CD14-positive monocyte (primary cell): ENCODE measurements around the gene PARVB. TPM values are rescaled to one million over a fixed set of nuclear protein-coding genes. Genes with fewer than 3 reads are reported as not detected.

Experiments used
- DNase-seq, 3 donors: peaks; one replicate each; pipeline ENCODE4 v3.0.0-alpha.2; 2011 to 2022
- H2AFZ ChIP-seq: 2 replicates; pipeline ENCODE4 v1.6.0; 2012; ENCODE audit warnings: mild to moderate bottlenecking, low read depth, low read length, inconsistent platforms; ENCODE audit not compliant: insufficient read depth, poor library complexity, severe bottlenecking
- H3K27ac ChIP-seq, 2 donors: 1 replicate in 1 of 2; 2 replicates in 1 of 2; pipeline ENCODE4 v1.5.1; 2012 to 2013; ENCODE audit warnings: low read length in 2 of 2, control low read depth in 1 of 2, inconsistent platforms in 1 of 2, low read depth in 1 of 2, mild to moderate bottlenecking in 1 of 2
- H3K27me3 ChIP-seq, 2 donors: one replicate each; pipeline versions ENCODE4 v1.6.0 to v1.6.1; 2011 to 2013; ENCODE audit warnings: low read length in 2 of 2; ENCODE audit not compliant: control insufficient read depth in 2 of 2, insufficient read depth in 2 of 2
- H3K36me3 ChIP-seq, 2 donors: replicated peaks in 1 of 2; 1 replicate in 1 of 2; 2 replicates in 1 of 2; pipeline versions ENCODE4 v1.5.1 to v1.6.1; 2012 to 2013; ENCODE audit warnings: low read length in 2 of 2, control low read depth in 1 of 2, inconsistent platforms in 1 of 2, mild to moderate bottlenecking in 1 of 2; ENCODE audit not compliant: insufficient read depth in 2 of 2, control insufficient read depth in 1 of 2
- H3K4me1 ChIP-seq, 2 donors: 1 replicate in 1 of 2; 2 replicates in 1 of 2; pipeline versions ENCODE4 v1.5.1 to v1.6.1; 2012 to 2013; ENCODE audit warnings: low read length in 2 of 2, control low read depth in 1 of 2, inconsistent platforms in 1 of 2, mild to moderate bottlenecking in 1 of 2, moderate library complexity in 1 of 2; ENCODE audit not compliant: insufficient read depth in 2 of 2, control insufficient read depth in 1 of 2
- H3K4me2 ChIP-seq: replicated peaks from 2 replicates; pipeline ENCODE3; 2012; ENCODE audit warnings: low read length, moderate library complexity, mild to moderate bottlenecking; ENCODE audit not compliant: poor library complexity, severe bottlenecking; ENCODE audit errors: extremely low read depth
- H3K4me3 ChIP-seq, 3 experiments: fragments of 200-600 bp in 1 of 3; sonication (generic) in 1 of 3; replicated peaks in 1 of 3; 1 replicate in 2 of 3; 2 replicates in 1 of 3; pipeline ENCODE4 v1.5.1; 2011 to 2013; ENCODE audit warnings: low read length in 3 of 3, mild to moderate bottlenecking in 3 of 3, control low read depth in 2 of 3, low read depth in 2 of 3, inconsistent platforms in 1 of 3, moderate library complexity in 1 of 3
- H3K79me2 ChIP-seq: 2 replicates; pipeline ENCODE4 v1.6.0; 2012; ENCODE audit warnings: mild to moderate bottlenecking, control low read depth, inconsistent platforms, low read length, moderate library complexity; ENCODE audit not compliant: insufficient read depth
- H3K9ac ChIP-seq: 2 replicates; pipeline ENCODE4 v1.6.0; 2017; ENCODE audit warnings: low read length, mild to moderate bottlenecking; ENCODE audit not compliant: insufficient read depth, poor library complexity, severe bottlenecking
- H3K9me3 ChIP-seq, 2 donors: replicated peaks in 1 of 2; 1 replicate in 1 of 2; 2 replicates in 1 of 2; pipeline versions ENCODE4 v1.5.1 to v1.6.1; 2012 to 2013; ENCODE audit warnings: low read length in 2 of 2, control low read depth in 1 of 2; ENCODE audit not compliant: control insufficient read depth in 1 of 2, insufficient read depth in 1 of 2
- H4K20me1 ChIP-seq: 2 replicates; pipeline ENCODE4 v1.6.0; 2012; ENCODE audit warnings: mild to moderate bottlenecking, low read length, control low read depth, moderate library complexity; ENCODE audit not compliant: insufficient read depth
- H3K27ac Mint-ChIP-seq, 7 donors: one replicate each; pipeline ENCODE4 v1.8.0; 2020; ENCODE audit warnings: mild to moderate bottlenecking in 7 of 7, mixed read lengths in 7 of 7, moderate library complexity in 6 of 7, inconsistent platforms in 2 of 7
- H3K27me3 Mint-ChIP-seq, 3 donors: one replicate each; pipeline ENCODE4 v1.8.0; 2021 to 2022; ENCODE audit warnings: low read depth in 3 of 3, mild to moderate bottlenecking in 3 of 3, mixed read lengths in 3 of 3, moderate library complexity in 3 of 3, inconsistent platforms in 1 of 3
- H3K36me3 Mint-ChIP-seq, 2 donors: one replicate each; pipeline ENCODE4 v1.8.0; 2020; ENCODE audit warnings: mixed read lengths in 2 of 2, inconsistent platforms in 1 of 2, mild to moderate bottlenecking in 1 of 2
- H3K4me1 Mint-ChIP-seq: one replicate; pipeline ENCODE4 v1.8.0; 2020; ENCODE audit warnings: mild to moderate bottlenecking, mixed read lengths
- H3K4me3 Mint-ChIP-seq, 2 donors: one replicate each; pipeline ENCODE4 v1.8.0; 2020; ENCODE audit warnings: mild to moderate bottlenecking in 2 of 2, mixed read lengths in 2 of 2, moderate library complexity in 1 of 2
- H3K9me3 Mint-ChIP-seq, 7 donors: one replicate each; pipeline ENCODE4 v1.8.0; 2020 to 2022; ENCODE audit warnings: mixed read lengths in 7 of 7, mild to moderate bottlenecking in 6 of 7, moderate library complexity in 6 of 7, inconsistent platforms in 2 of 7
- WGBS: methylation state at CpG from one replicate; pipeline ENCODE4 v1.1.5; 2013; ENCODE audit warnings: missing lambda C conversion rate; ENCODE audit not compliant: insufficient coverage; 5-methylcytosine and 5-hydroxymethylcytosine counted together
- intact Hi-C, 2 donors: fragments of 100-400 bp; cut with micrococcal nuclease; formaldehyde crosslinking; loops; one replicate each; pipeline versions ENCODE4 v1.15.0 to v1.15.1; 2023
- polyA plus RNA-seq, 3 donors: library from polyadenylated mRNA; depleted of rRNA in 1 of 3; unstranded in 2 of 3; stranded (reverse) in 1 of 3; fragments of 300-500 nt in 2 of 3; fragments of >200 nt in 1 of 3; fragmentation: Illumina TruSeq in 2 of 3; gene quantifications; 1 replicate in 2 of 3; 2 replicates in 1 of 3; pipeline ENCODE4 v1.2.3, GENCODE V29; 2012 to 2021
- TF ChIP-seq, protein P1 (sequence below): fragments of 200-600 bp; IDR thresholded peaks from one replicate; pipeline ENCODE4 v1.8.0; 2022; ENCODE audit warnings: antibody characterized with exemption, mild to moderate bottlenecking

The PARVB gene
- polyA plus RNA-seq, 3 donors = 13.4 to 38.5 (median 17.9) TPM

DNA sequence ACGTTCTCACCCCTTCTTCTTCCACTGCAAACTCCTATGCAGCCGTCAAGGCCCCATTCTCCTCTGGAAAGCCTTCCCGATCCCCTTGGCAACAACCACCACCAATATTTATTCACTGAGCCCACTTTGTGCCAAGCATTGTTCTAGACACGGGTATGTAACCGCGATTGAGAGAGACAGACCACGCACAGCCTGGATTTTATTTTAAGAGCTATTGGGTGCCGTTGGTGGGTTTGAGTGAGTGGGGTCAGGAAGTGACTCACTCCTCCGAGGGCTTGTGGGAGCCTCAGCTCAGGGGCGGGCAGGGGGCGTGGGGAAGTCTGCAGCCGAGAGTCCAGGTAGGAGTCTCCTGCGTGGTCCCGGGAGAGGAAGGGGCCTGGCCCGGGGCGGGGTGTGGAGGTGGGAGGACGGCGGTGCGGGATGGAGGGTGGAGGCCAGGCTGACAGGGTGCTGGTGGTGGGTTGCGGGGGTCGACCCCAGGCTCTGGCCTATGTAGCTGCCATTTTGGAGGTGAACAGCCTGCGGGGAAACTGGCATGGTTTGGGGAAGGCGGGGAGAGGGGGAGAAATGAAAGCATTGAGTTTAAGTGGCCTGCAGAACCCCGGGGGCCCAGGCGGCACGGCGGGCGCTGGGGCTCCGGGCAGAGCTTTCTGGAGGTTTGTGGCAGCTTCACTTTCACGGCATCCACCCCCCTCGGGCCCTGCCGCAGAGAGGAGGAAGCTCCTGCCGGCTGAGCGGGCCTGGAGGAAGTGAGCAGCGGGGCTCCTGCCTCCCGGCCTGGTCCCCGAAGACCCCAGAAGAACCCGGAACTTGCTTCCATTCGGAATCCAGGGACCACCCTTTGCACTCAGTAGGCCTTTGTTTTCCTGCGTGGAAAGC, 157.2 kb downstream of the PARVB start:
- Mint-ChIP-seq H3K9me3 (no peaks in the 10 kb centered on the region), H3K4me1 (peaks cover 35% of the 10 kb centered on the region), H3K36me3 (peaks cover 28 to 32% of the 10 kb centered on the region in 2 donors), H3K27me3 (no peaks in the 10 kb centered on the region), H3K27ac (peak overlapping the region; percentile 96 to 100 (median 98)), H3K4me3 (peak overlapping the region; percentile 90 to 95)
- Histone ChIP-seq H3K36me3 (peaks cover 25 to 30% of the 10 kb centered on the region in 2 donors), H4K20me1 (peaks cover 30% of the 10 kb centered on the region), H2AFZ (peak overlapping the region; percentile 82), H3K9me3 (no peaks in the 10 kb centered on the region), H3K9ac (peak overlapping the region; percentile 95), H3K4me1 (peaks cover 32 to 44% of the 10 kb centered on the region in 2 donors), H3K4me2 (peak overlapping the region; percentile 97), H3K27me3 (no peaks in the 10 kb centered on the region), H3K27ac (peak overlapping the region; percentile 93 to 97), H3K4me3 (peak overlapping the region; percentile 56 to 90 (median 86)), H3K79me2 (peaks cover 63% of the 10 kb centered on the region)
- DNase-seq = peak; percentile 60 to 73 (median 67)
- intact Hi-C loops = loop anchor here (5.0 to 10.0 kb wide), 3 partner anchors 114 to 444 kb away; partner anchors contain the start of gene RTL6 (in 1 of the 2)
- TF ChIP-seq, protein P1, sequence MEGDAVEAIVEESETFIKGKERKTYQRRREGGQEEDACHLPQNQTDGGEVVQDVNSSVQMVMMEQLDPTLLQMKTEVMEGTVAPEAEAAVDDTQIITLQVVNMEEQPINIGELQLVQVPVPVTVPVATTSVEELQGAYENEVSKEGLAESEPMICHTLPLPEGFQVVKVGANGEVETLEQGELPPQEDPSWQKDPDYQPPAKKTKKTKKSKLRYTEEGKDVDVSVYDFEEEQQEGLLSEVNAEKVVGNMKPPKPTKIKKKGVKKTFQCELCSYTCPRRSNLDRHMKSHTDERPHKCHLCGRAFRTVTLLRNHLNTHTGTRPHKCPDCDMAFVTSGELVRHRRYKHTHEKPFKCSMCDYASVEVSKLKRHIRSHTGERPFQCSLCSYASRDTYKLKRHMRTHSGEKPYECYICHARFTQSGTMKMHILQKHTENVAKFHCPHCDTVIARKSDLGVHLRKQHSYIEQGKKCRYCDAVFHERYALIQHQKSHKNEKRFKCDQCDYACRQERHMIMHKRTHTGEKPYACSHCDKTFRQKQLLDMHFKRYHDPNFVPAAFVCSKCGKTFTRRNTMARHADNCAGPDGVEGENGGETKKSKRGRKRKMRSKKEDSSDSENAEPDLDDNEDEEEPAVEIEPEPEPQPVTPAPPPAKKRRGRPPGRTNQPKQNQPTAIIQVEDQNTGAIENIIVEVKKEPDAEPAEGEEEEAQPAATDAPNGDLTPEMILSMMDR = no peak
- under 1% methylated on average over 30 of the region's 40 CpGs for WGBS

DNA sequence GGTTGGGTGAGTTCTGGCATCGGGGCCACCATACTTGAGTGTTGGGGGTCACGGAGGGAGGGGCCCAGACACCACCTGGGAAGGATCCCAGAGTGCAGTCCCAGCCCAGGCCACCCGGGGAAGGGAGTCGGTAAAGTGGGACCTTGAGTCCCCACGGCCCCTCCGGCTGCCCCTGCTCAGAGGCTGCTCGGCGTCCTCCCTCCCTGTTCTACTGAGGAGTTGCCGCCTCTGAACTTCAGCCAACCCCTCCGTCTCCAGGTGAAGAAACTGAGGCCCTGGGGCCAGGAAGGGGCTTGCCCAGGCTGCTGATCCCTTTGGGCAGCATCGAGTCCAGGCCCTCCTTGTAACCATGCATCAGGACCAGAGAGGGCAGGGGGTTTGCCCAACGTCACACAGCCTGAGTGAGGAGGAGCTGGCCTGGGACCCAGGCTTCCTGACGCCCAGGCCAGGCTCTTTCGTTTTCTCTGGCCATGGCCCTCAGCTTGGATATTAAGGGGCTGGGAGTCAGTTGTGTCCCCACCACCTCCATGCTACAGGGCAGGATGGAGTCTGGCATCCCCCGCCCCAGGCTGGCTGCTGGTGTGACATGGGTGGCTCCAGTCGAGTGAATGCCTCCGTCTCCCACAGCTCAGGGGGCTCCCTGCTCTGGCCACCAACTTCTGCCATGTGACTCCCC, 157.9 kb downstream of the PARVB start:
- H3K4me2 ChIP-seq = peak overlapping the region; percentile 97
- peak overlapping the region; percentile 95 for H3K9ac ChIP-seq
- peaks cover 32 to 44% of the 10 kb centered on the region in 2 donors for H3K4me1 ChIP-seq
- Mint-ChIP-seq H3K4me1 (peaks cover 35% of the 10 kb centered on the region), H3K27me3 (no peaks in the 10 kb centered on the region), H3K4me3 (peak overlapping the region; percentile 90 to 95), H3K36me3 (peaks cover 31 to 35% of the 10 kb centered on the region in 2 donors), H3K9me3 (no peaks in the 10 kb centered on the region), H3K27ac (peak overlapping the region; percentile 96 to 100 (median 98))
- H3K36me3 ChIP-seq = peaks cover 29 to 38% of the 10 kb centered on the region in 2 donors
- H2AFZ ChIP-seq = peak overlapping the region; percentile 82
- peak; percentile 23 to 63 (median 34) for DNase-seq
- H3K27ac ChIP-seq = peak overlapping the region; percentile 93 to 97
- intact Hi-C loops = loop anchor here (5.0 to 10.0 kb wide), 3 partner anchors 115 to 443 kb away; partner anchors contain the start of gene RTL6 (in 1 of the 2)
- H3K79me2 ChIP-seq = peaks cover 70% of the 10 kb centered on the region
- TF ChIP-seq, protein P1 = peak; percentile 24
- WGBS = 0% methylated on average over 12 of the region's 17 CpGs
- no peaks in the 10 kb centered on the region for H3K9me3 ChIP-seq
- H4K20me1 ChIP-seq = peaks cover 38% of the 10 kb centered on the region
- H3K4me3 ChIP-seq = peak overlapping the region; percentile 56 to 90 (median 86)
- no peaks in the 10 kb centered on the region for H3K27me3 ChIP-seq
